GM20000 (cell line): ENCODE measurements around the gene SCRN2.

Experiments used
- DNase-seq: peaks from one replicate; pipeline ENCODE4 v3.0.0; 2012; ENCODE audit warnings: low spot score
- CTCF ChIP-seq: IDR thresholded peaks from 2 replicates; pipeline ENCODE4 v1.5.1; 2012; ENCODE audit warnings: mild to moderate bottlenecking, control low read depth; ENCODE audit errors: extremely low read depth, missing control alignments

Gene SCRN2

GRCh38 chr17:47841488-47842291, 617 bp upstream of the SCRN2 start:
- DNase-seq, result no peak
- TF ChIP-seq CTCF, result no peak

- TF ChIP-seq CTCF, result no peak
These were observed 902 bp downstream of the SCRN2 start for GRCh38 chr17:47840001-47840741.

GRCh38 chr17:47839071-47839470, 2.0 kb downstream of the SCRN2 start:
- no peak for TF ChIP-seq CTCF

More at GRCh38 chr17:47840001-47840741, 902 bp downstream of the SCRN2 start:
- DNase-seq, result no peak

GRCh38 chr17:47838636-47839035, 2.4 kb downstream of the SCRN2 start:
- no peak for TF ChIP-seq CTCF
- no peak for DNase-seq

More at GRCh38 chr17:47839071-47839470, 2.0 kb downstream of the SCRN2 start:
- DNase-seq, result no peak

- TF ChIP-seq CTCF, result no peak
- no peak for DNase-seq
These were observed 3.6 kb downstream of the SCRN2 start for GRCh38 chr17:47837401-47838039.

- DNase-seq, result no peak
These were observed 4.5 kb downstream of the SCRN2 start for GRCh38 chr17:47836601-47837000.

More at GRCh38 chr17:47836601-47837000, 4.5 kb downstream of the SCRN2 start:
- TF ChIP-seq CTCF, result no peak
